HG03521 (cell line): ENCODE data around the gene GNAO1.
"Not testable (repeated sequence)": the region's sequence is repeated elsewhere in the genome, so short reads cannot be mapped to it uniquely, and the experiment has no call there.

ENCODE experiments used
- ATAC-seq: cut with Tn5 transposase; IDR thresholded peaks from one replicate; pipeline ENCODE4 v1.9.1; 2021; ENCODE audit warnings: mild to moderate bottlenecking, moderate library complexity; ENCODE audit not compliant: unreplicated experiment

The GNAO1 gene

GRCh38 chr16:56357241-56357764 lies 166.0 kb downstream of the GNAO1 start:
- no peak for ATAC-seq

DNA sequence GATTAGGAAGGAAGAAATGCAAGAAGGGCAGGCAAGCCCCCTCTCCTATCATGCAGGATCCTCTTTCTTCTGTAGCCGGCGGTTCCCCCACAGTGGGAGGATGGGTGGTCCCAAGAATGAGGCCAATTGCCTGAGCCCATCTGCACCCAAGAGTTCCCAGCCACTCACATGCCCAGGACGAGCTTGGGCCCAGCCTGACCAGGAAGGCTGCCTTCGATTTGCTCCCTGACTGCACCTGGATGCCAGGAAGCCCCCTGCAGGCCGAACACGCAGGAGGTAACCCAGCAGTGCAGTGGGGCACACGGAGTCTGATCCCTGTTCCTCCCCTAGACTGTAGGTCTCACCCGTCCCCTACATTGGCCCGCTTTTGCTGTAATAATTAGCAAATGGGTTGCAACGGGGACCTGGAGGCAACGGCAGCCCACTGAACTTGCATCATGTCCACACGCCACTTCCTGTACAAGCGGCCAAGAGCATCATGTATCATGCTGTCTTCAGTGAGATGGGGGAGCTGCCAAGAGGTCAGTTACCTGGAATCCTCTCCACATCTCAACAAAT lies 166.6 kb downstream of the GNAO1 start:
- ATAC-seq, result no peak

GRCh38 chr16:56360117-56361008 lies 169.1 kb downstream of the GNAO1 start:
- ATAC-seq, result no peak

DNA sequence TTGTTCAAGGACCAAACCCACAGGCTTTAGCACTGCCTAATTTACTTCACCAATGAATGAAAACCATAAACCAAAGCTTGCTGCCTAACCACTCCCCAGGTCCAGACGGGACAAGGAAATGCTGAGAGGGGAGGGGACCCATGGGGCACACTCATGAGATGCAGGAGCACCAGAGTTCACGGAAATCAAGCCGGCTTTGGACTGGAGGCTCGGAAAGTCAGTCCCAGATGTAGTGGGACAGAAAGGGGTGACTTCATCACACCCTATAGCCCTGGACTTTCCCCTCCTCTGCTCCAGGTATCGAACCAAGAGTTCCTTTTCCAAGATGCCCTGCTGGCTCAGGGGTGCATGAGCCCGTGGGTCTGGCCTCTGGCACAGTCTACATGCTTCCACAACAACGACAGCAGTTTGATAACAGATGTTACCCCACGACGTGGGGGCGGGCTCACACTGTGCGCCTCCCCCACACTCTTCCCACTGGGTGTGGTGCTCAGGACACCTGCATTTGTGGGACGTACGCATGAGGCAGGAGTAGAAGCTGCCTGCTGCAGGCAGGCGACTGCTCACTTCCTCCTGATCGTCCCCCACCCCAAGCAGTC lies 170.9 kb downstream of the GNAO1 start:
- ATAC-seq, result no peak

DNA sequence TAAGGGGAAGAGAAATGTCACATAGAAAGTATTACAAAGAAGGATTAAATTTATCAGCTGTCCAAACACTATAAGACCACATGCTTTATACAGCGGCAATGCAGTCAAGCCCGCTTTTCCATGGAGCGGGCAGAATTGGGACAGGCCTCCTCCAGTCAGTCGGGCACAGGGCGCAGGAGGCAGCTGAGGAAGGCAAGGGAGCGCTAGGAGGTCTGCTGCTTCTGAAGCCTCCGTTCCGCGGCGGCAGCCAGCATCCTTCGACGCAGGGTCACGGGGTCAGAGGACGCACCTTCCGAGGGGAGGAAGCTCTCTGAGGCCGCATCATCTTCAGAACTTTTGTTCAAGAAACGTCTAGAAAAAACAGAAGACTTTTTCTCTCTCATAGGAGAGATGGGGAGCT lies 171.4 kb downstream of the GNAO1 start:
- no peak for ATAC-seq

- ATAC-seq, result no peak
Observed at GRCh38 chr16:56363181-56363716, 172.0 kb downstream of the GNAO1 start.

DNA sequence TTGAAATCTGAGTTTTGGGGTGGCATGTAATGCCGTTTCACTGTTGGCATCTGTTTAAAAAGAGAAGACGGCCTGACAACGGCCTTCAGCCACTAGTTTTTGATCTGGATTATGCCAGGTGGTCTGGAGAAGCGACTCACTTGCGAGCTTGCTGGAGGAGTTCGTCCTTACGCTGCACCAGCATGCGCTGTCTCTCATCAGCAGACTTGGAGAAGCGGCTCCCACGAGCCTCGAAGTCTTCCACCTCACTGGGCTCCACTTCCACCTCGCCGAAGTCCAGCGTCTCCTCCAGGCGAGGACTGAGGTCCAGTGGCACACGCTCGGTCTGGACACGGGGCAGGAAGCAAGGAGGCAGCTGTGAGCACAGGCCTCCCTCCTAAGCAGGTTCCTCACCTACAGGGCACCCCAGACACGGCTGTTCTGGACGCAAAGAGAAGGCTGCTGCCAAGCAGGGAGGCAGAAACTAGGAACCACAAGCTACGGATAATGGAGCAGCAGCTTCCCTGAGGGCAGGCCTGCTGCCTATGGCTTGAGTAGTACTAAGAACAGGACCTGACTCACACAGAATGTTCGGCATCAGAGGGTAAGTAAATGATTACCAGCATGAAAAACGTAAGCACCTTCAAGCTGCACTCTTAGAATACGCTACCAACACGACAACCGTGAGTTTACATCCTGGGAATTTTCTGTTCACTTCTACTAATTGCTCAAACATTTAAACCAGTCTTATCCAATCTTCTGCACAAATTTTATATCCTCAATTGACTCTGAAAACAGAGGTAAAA lies 172.7 kb downstream of the GNAO1 start:
- no peak for ATAC-seq

DNA sequence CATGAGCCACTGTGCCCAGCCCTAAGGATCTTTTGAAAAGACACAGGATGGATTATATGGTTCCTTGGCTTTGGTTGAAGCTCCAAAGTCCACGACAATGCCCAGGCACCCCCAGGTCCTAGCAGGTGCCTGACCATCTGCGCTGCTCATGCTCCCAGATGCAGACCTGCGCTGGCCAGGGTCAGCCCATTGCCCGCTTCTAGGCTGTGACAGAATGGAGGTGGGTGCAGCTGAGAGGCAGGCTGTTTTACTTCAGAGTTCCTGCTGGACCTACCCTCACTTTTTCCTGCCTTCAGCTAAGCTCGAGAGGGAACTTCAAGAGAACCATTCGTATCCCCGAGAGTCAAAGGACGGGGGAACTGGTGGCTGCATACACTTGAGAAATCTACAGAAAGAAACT lies 173.6 kb downstream of the GNAO1 start:
- ATAC-seq, result no peak

DNA sequence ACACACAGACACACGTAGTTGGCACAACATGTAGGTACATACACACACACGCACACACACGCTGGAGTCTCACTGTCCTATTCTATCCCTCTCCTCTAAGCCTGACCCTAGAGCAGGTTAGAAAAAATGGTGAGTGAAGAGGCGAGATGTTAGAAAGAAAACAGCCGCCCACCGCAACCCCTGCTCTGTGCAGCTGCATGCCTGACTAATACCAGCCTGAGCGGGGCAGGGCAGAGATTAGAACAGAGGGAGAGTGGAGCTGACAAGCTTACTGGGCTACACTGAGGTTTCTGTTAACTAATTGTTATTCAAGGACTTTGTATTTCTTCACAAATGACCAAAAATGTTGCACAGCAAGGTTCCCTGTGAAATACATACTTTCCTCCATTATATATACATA lies 174.3 kb downstream of the GNAO1 start:
- ATAC-seq, result no peak

GRCh38 chr16:56366945-56367344 lies 175.7 kb downstream of the GNAO1 start:
- no peak for ATAC-seq

- ATAC-seq, result no peak
Observed at GRCh38 chr16:56367764-56368163, 176.5 kb downstream of the GNAO1 start.

- ATAC-seq, result no peak
Observed at GRCh38 chr16:56368545-56368944, 177.3 kb downstream of the GNAO1 start.

DNA sequence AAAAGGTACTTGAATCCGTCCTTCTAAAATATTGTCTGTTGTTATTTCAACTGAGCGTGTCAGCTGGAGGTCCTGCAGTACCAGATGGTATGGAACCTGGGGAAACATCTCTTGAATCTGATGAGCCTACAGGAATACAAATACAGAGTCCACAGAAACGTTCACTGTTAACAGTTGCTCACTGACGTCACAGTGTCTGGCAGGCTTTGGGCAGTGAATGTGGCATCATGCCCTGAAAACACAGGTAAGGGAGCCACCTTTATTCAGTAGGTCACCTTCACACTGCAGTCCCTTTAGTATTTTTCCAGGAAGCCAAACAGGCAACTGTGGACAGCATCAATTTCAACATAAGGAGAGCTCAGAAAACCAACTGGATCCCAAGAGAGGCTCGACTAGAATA lies 177.9 kb downstream of the GNAO1 start:
- no peak for ATAC-seq

DNA sequence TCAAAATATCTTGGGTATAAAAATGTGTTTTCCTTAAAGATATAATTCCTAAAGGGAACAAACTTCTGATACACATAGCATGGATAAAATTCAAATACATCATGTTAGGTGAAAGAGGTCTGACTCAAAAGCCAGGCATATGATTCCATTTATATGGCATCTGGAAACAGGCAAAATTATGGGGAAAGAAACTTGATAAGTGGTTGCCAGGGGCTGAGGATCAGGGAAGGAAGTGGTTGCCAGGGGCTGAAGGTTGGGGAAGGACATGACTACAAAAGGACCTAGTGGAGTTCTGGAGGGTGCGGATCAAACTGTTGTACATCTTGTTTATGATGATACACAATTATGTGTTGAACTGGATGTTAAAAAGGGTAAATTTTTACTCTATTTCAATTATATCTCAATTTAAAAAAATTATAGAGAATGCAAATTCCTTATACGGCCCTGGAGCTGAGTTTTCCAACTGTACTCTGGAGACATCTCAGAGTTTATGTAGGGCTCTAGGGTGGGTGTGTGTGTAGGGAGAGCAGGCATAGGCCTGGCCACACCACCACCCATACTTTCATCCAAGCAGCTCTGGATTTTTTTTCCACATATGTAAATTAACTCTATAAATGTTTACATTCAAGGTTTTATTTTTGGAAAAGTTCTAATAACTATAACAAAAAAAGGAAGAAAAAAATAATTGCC lies 179.0 kb downstream of the GNAO1 start:
- ATAC-seq, result no peak

DNA sequence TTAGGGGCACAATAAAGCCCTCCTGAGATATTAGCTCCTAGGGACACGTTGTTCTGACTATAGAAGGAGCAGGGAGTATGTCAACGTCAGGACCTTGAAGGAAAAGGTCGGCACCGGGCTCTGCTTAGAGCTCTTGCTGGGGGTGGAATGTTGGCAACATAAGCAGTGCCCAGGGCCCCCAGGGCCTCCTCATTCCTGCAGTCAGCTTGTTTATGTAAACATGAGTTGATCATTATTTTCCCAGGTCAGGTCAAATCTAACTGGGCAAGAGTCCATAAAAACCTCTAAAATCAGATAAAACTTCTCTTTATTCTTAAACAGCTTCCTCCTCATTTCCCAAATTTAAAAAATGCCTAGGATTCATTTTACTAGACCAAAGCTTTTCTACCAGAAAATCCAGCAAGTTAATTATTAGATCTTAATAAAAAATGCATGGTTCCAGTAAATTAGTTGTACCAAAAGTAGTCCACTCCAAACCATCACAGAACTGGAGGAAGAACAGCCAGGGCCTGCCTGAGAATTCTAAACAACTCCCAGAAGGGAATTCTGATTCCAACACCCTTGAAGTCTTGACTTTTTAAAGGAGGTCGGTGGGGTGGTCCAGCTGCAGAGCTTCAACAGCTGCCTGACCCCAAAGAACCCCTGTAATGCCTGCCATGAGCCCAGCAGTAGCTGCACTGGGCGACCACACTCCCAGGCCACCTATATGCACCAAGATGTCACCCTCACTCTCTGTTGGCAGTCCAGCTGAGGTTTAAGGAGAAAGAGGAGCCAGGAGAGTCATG lies 179.8 kb downstream of the GNAO1 start:
- no peak for ATAC-seq

- ATAC-seq, result no peak
Observed at GRCh38 chr16:56371660-56371937, 180.3 kb downstream of the GNAO1 start.

GRCh38 chr16:56372013-56372634 lies 180.8 kb downstream of the GNAO1 start:
- ATAC-seq, result no peak

- no peak for ATAC-seq
Observed at GRCh38 chr16:56373003-56373402, 181.7 kb downstream of the GNAO1 start.

GRCh38 chr16:56375792-56376191 lies 184.5 kb downstream of the GNAO1 start:
- ATAC-seq, result not testable (repeated sequence)
